Neural cell (in vitro differentiated cells): Measurements from ENCODE around the gene SRPX.

Experiments
- EP300 ChIP-seq: fragments of 450-650 bp; conservative IDR thresholded peaks from 2 replicates; pipeline ENCODE4 v1.6.1; 2014; ENCODE audit warnings: antibody characterized with exemption, mild to moderate bottlenecking, moderate library complexity; ENCODE audit not compliant: poor library complexity, severe bottlenecking
- EZH2 ChIP-seq: fragments of 200-600, 300-800 bp; shearing (Covaris generic), sonication (generic); IDR thresholded peaks from 2 replicates; pipeline ENCODE4 v1.6.1; 2014; ENCODE audit warnings: antibody characterized with exemption, low read length, borderline replicate concordance, mild to moderate bottlenecking; ENCODE audit not compliant: insufficient read depth, poor library complexity, severe bottlenecking
- POLR2AphosphoS5 ChIP-seq: IDR thresholded peaks from 2 replicates; pipeline ENCODE4 v1.6.1; 2012
- RAD21 ChIP-seq: fragments of 450-650 bp; conservative IDR thresholded peaks from 2 replicates; pipeline ENCODE4 v1.6.1; 2014; ENCODE audit warnings: antibody characterized with exemption, mild to moderate bottlenecking, moderate library complexity
- TF ChIP-seq, protein P1 (sequence below): fragments of 450-650 bp; IDR thresholded peaks from 2 replicates; pipeline ENCODE4 v1.5.1; 2014; ENCODE audit warnings: antibody characterized with exemption, mild to moderate bottlenecking, moderate library complexity; ENCODE audit not compliant: poor library complexity, severe bottlenecking

DNA sequence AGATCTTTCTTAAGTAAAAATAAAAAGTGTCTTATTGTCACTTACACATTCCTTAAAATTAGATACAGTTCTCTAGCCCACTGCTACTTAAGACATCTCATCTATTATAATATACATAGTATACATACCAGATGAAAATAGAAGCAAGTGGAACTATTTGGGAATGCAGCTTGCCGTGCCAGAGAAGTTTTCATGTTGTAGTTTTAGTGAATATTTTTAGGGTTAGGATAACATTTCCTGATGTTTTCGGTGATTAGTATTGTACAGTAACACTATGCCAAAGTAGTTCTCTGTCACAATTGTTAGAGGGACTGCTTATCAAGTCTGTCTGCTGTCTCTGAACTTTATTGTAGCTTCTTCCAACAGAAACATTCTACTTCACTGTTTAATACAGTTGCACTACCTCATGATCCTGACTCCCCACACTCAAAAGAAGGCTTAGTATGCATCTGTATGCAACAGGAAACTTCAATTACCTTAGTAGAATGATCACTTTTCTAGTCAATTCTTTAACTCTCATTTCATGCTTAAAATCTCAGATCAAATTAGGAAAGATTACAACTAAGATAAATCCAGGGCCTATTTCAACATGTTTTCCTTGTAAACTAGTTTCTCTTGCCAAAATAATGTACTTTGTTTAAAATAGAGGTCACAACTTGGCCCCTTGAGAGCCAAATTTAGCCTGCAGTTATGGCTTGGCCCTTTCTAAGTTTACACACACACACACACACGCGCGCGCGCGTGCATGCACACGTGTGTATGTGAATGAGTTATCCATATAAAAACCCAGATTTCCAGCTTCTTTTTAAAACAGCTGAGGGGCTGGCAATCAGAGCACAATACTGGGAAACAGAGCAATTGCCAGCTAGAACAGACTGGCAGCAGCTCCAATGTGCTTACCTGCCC, 42.3 kb upstream of the SRPX start:
- TF ChIP-seq, protein P1, sequence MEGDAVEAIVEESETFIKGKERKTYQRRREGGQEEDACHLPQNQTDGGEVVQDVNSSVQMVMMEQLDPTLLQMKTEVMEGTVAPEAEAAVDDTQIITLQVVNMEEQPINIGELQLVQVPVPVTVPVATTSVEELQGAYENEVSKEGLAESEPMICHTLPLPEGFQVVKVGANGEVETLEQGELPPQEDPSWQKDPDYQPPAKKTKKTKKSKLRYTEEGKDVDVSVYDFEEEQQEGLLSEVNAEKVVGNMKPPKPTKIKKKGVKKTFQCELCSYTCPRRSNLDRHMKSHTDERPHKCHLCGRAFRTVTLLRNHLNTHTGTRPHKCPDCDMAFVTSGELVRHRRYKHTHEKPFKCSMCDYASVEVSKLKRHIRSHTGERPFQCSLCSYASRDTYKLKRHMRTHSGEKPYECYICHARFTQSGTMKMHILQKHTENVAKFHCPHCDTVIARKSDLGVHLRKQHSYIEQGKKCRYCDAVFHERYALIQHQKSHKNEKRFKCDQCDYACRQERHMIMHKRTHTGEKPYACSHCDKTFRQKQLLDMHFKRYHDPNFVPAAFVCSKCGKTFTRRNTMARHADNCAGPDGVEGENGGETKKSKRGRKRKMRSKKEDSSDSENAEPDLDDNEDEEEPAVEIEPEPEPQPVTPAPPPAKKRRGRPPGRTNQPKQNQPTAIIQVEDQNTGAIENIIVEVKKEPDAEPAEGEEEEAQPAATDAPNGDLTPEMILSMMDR: no peak
- TF ChIP-seq POLR2AphosphoS5 (no peak), EP300 (no peak), EZH2 (no peak), RAD21 (no peak)
